Measurements from ENCODE around the gene PDE3B.

DNA sequence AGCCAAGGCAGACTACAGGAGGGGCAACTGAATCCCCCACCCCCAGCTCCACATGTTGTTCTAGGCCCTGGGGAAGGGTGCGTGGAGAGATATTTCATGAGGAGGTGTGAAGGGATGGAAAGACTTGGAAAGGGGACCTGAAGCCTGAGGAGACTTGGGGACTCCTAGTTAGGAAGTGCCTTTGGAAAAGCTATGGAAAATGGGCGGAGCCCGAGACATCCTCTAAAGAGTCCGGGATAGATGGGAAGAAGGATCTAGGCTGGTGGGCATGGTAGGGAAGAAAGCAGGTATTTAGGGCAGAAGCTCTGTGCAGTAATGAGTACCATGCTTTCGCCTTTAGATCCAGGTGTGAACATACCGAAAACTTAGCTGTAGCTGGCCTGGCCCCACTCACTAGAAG is 263.4 kb downstream of the PDE3B start:
- no peak for TF ChIP-seq POLR2A (IDR thresholded peaks at IDR 0.05; ENCODE audit: low read depth, low read length)
- no peak for TF ChIP-seq PAX5 (IDR thresholded peaks at IDR 0.05; ENCODE audit: insufficient read depth, low read length, severe bottlenecking)
- TF ChIP-seq SPI1 (IDR thresholded peaks at IDR 0.05; ENCODE audit: low read depth, low read length): no peak
- no peak for TF ChIP-seq TAF1 (IDR thresholded peaks at IDR 0.05; ENCODE audit: low read depth, low read length)
- no peak for TF ChIP-seq POLR2AphosphoS5 (IDR thresholded peaks at IDR 0.05; ENCODE audit: low read depth, low read length)
- TF ChIP-seq POU2F2 (IDR thresholded peaks at IDR 0.05; ENCODE audit: low read depth, low read length): no peak

Measured in GM12891 (cell line).